Endothelial cell of umbilical vein (primary cell): ENCODE measurements around the gene GNAZ. TPM values are rescaled to one million over a fixed set of nuclear protein-coding genes. Genes with fewer than 3 reads are reported as not detected.

Source experiments
- BruUV-seq: library from RNA; stranded (reverse); fragments of 400-500 nt; replicated peaks from 2 replicates; lab custom pipeline; 2021; lab: Mats Ljungman, UMichigan
- CTCF ChIA-PET: fragments of 300-600, 350-600 bp; sonication (Branson Sonifier 250); formaldehyde crosslinking; loops from one replicate; lab custom pipeline; 2021; ENCODE audit warnings: antibody characterized with exemption, inconsistent platforms; lab: Charles Lee
- POLR2A ChIA-PET: fragments of 300-600, 350-600 bp; sonication (Branson Sonifier 250); formaldehyde crosslinking; loops from one replicate; lab custom pipeline; 2021; ENCODE audit warnings: antibody characterized with exemption, inconsistent platforms; lab: Charles Lee
- DNase-seq: peaks from one replicate; pipeline ENCODE4 v3.0.0-alpha.2; 2011; ENCODE audit warnings: low read depth, low spot score
- FAIRE-seq: peaks from 2 replicates; lab custom pipeline; 2011; peaks lifted over from hg19 to GRCh38; lab: Jason Lieb, UNC
- H2AFZ ChIP-seq: 2 replicates; pipeline ENCODE4 v1.6.0; 2012; ENCODE audit warnings: low read depth, low read length, control low read depth, inconsistent platforms
- H3K27ac ChIP-seq: 2 replicates; pipeline ENCODE4 v1.5.1; 2011; ENCODE audit warnings: low read depth, mild to moderate bottlenecking, control low read depth, low read length, moderate library complexity; ENCODE audit not compliant: insufficient read depth
- H3K27me3 ChIP-seq, 2 experiments: 2 replicates each; pipeline versions ENCODE4 v1.6.0 to v1.6.1; 2011; ENCODE audit warnings: low read length in 2 of 2, mixed read lengths in 1 of 2; ENCODE audit not compliant: control insufficient read depth in 2 of 2, insufficient read depth in 2 of 2
- H3K36me3 ChIP-seq, 2 experiments: 2 replicates in 1 of 2; 3 replicates in 1 of 2; pipeline ENCODE4 v1.5.1; 2011; ENCODE audit warnings: low read length in 2 of 2, mild to moderate bottlenecking in 1 of 2, moderate library complexity in 1 of 2; ENCODE audit not compliant: control insufficient read depth in 2 of 2, insufficient read depth in 2 of 2; ENCODE audit errors: extremely low read depth in 1 of 2
- H3K4me1 ChIP-seq: 3 replicates; pipeline ENCODE4 v1.5.1; 2011; ENCODE audit warnings: mild to moderate bottlenecking, low read length; ENCODE audit not compliant: control insufficient read depth, insufficient read depth; ENCODE audit errors: extremely low read depth
- H3K4me2 ChIP-seq: 2 replicates; pipeline ENCODE4 v1.6.1; 2011; ENCODE audit warnings: low read length, control low read depth, mixed read lengths; ENCODE audit not compliant: insufficient read depth
- H3K4me3 ChIP-seq, 3 experiments: fragments of 200-600 bp in 1 of 3; sonication (generic), shearing (Covaris generic) in 1 of 3; replicated peaks in 1 of 3; 2 replicates each; pipeline ENCODE4 v1.5.1; 2011 to 2016; ENCODE audit warnings: control low read depth in 3 of 3, low read length in 3 of 3, mild to moderate bottlenecking in 2 of 3, inconsistent platforms in 1 of 3, low read depth in 1 of 3, moderate library complexity in 1 of 3; ENCODE audit not compliant: insufficient read depth in 1 of 3
- H3K79me2 ChIP-seq: 2 replicates; pipeline ENCODE4 v1.6.0; 2012; ENCODE audit warnings: low read length, inconsistent platforms; ENCODE audit not compliant: control insufficient read depth, insufficient read depth
- H3K9ac ChIP-seq: replicated peaks from 2 replicates; pipeline ENCODE3; 2011; ENCODE audit warnings: low read length, control low read depth; ENCODE audit not compliant: insufficient read depth; ENCODE audit errors: extremely low read depth
- H3K9me1 ChIP-seq: replicated peaks from 3 replicates; pipeline ENCODE4 v1.6.0; 2011; ENCODE audit warnings: mild to moderate bottlenecking, low read length; ENCODE audit not compliant: control insufficient read depth, insufficient read depth; ENCODE audit errors: extremely low read depth
- H3K9me3 ChIP-seq: replicated peaks from 2 replicates; pipeline ENCODE4 v1.5.1; 2012; ENCODE audit warnings: low read length, inconsistent platforms; ENCODE audit not compliant: control insufficient read depth, insufficient read depth
- H4K20me1 ChIP-seq: replicated peaks from 2 replicates; pipeline ENCODE3; 2011; ENCODE audit warnings: mild to moderate bottlenecking, low read length; ENCODE audit not compliant: control insufficient read depth, insufficient read depth; ENCODE audit errors: extremely low read depth
- EZH2 ChIP-seq: IDR thresholded peaks from 2 replicates; pipeline ENCODE4 v1.6.1; 2012; ENCODE audit warnings: borderline replicate concordance, low read depth, mild to moderate bottlenecking, moderate library complexity, low read length, inconsistent platforms; ENCODE audit not compliant: severe bottlenecking
- FOS ChIP-seq: IDR thresholded peaks from 2 replicates; pipeline ENCODE4 v1.6.1; 2011; ENCODE audit warnings: mild to moderate bottlenecking, low read length, moderate library complexity, borderline replicate concordance; ENCODE audit not compliant: insufficient read depth
- GATA2 ChIP-seq: IDR thresholded peaks from 2 replicates; pipeline ENCODE4 v1.7.0; 2011; ENCODE audit warnings: low read depth, mild to moderate bottlenecking, moderate library complexity, mixed read lengths, low read length; ENCODE audit not compliant: insufficient read length, insufficient read depth
- JUN ChIP-seq: IDR thresholded peaks from 2 replicates; pipeline ENCODE4 v1.6.1; 2011; ENCODE audit warnings: borderline replicate concordance, low read depth; ENCODE audit not compliant: insufficient read length, insufficient read depth
- MAX ChIP-seq: IDR thresholded peaks from 2 replicates; pipeline ENCODE4 v1.6.1; 2011; ENCODE audit not compliant: insufficient read depth, insufficient read length
- MYC ChIP-seq: IDR thresholded peaks from one replicate; pipeline ENCODE4 v1.6.1; 2011; ENCODE audit warnings: mild to moderate bottlenecking, low read depth, low read length
- POLR2A ChIP-seq: IDR thresholded peaks from 2 replicates; pipeline ENCODE4 v1.6.1; 2012; ENCODE audit warnings: low read depth, mild to moderate bottlenecking, control low read depth, low read length
- POLR2AphosphoS5 ChIP-seq: IDR thresholded peaks from 2 replicates; pipeline ENCODE4 v1.6.1; 2012; ENCODE audit warnings: low read depth, mild to moderate bottlenecking, control low read depth, low read length, moderate library complexity; ENCODE audit not compliant: insufficient read depth
- dilution Hi-C: fragments of 300-500 bp; cut with MboI; formaldehyde crosslinking; loops from one replicate; pipeline ENCODE4 v1.15.0; 2019; ENCODE audit warnings: low sequenced_read_pairs; ENCODE audit not compliant: extremely low pct_ligation_motif_present
- intact Hi-C: fragments of 100-400 bp; cut with micrococcal nuclease; formaldehyde crosslinking; loops from one replicate; pipeline ENCODE4 v1.10.0; 2022
- polyA plus RNA-seq, 4 experiments: library from polyadenylated mRNA; depleted of rRNA in 3 of 4; stranded (reverse) in 3 of 4; unstranded in 1 of 4; fragments of >200 nt; gene quantifications; 2 replicates each; pipeline versions ENCODE4 v1.2.1 to v1.2.3, GENCODE V29; 2011 to 2012; ENCODE audit warnings: missing spikeins in 1 of 4
- total RNA-seq: library from RNA; stranded (reverse); gene quantifications from 2 replicates; pipeline ENCODE4 v1.2.3, GENCODE V29; 2021
- TF ChIP-seq, protein P1 (sequence below), 2 donors: IDR thresholded peaks; 1 replicate in 1 of 2; 2 replicates in 1 of 2; pipeline ENCODE4 v1.5.1; 2011; ENCODE audit warnings: low read length in 2 of 2, mild to moderate bottlenecking in 2 of 2, moderate library complexity in 2 of 2, control low read depth in 1 of 2, inconsistent platforms in 1 of 2, low read depth in 1 of 2; ENCODE audit not compliant: insufficient read depth in 1 of 2; ENCODE audit errors: extremely low read depth in 1 of 2

Gene GNAZ
- total and polyA plus RNA-seq, 2 donors (not counting 3 experiments of a cell fraction or from before 2014, with no cell fraction given) = 0.44 to 0.86 TPM

DNA sequence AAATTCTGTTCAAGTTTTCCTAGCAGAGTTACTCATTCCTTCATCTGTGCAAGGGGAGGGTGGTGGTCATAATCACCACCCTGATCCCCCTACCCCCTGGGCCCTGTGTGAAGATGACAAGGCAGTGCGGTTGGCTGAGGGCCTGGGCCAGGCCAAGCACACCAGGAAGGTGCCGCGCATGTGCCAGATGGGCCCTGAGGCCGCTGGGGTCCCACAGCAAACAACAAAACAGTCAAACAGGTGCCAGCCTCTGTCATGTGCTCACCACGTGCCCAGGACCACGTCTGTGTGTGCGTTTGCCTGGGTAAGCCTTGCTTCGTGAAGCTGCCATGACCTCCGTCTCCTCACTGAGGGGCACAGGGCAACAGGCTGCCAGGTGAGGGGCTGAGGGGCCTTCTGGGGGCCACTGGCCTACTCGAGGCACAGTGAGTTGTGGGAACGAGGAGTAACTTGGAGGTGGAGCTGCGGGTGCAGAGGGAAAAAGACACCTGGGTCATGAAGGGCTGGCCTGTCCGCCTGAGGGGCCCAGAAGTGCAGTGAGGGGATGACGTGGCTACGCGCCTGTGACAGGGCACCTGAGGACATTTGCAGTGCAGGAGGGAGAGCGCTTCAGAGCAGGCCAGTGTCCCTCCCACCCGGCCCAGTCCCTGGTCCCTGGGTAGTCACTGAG lies 45.6 kb downstream of the GNAZ start:
- H2AFZ ChIP-seq = no peak overlapping the region
- no peak for FAIRE-seq
- no peaks in the 10 kb centered on the region for H3K9me1 ChIP-seq
- TF ChIP-seq, protein P1, sequence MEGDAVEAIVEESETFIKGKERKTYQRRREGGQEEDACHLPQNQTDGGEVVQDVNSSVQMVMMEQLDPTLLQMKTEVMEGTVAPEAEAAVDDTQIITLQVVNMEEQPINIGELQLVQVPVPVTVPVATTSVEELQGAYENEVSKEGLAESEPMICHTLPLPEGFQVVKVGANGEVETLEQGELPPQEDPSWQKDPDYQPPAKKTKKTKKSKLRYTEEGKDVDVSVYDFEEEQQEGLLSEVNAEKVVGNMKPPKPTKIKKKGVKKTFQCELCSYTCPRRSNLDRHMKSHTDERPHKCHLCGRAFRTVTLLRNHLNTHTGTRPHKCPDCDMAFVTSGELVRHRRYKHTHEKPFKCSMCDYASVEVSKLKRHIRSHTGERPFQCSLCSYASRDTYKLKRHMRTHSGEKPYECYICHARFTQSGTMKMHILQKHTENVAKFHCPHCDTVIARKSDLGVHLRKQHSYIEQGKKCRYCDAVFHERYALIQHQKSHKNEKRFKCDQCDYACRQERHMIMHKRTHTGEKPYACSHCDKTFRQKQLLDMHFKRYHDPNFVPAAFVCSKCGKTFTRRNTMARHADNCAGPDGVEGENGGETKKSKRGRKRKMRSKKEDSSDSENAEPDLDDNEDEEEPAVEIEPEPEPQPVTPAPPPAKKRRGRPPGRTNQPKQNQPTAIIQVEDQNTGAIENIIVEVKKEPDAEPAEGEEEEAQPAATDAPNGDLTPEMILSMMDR (IDR thresholded peaks at IDR 0.05; ENCODE audit: extremely low read depth in 1 of 2, insufficient read depth in 1 of 2, low read depth in 1 of 2, low read length in 2 of 2) = no peak
- no peak for TF ChIP-seq GATA2
- no peak for TF ChIP-seq MYC
- no peak for TF ChIP-seq POLR2AphosphoS5
- no peak for TF ChIP-seq POLR2A
- no peak for TF ChIP-seq FOS
- TF ChIP-seq EZH2 = no peak
- TF ChIP-seq MAX = no peak
- TF ChIP-seq JUN = no peak
- ChIA-PET POLR2A (no interaction called here), CTCF (interaction anchor here (1.0 to 2.5 kb wide), 3 partner anchors 12 to 267 kb away, joined by 3 to 7 read pairs (median 3); no protein-coding TSS in a partner anchor)
- H4K20me1 ChIP-seq = no peaks in the 10 kb centered on the region
- no TSS peak for BruUV-seq
- dilution Hi-C loops (no loop called here), intact Hi-C loops (no loop called here)
- no peaks in the 10 kb centered on the region for H3K36me3 ChIP-seq
- no peak overlapping the region for H3K9ac ChIP-seq
- no peaks in the 10 kb centered on the region for H3K4me1 ChIP-seq
- H3K4me2 ChIP-seq = no peak overlapping the region
- H3K9me3 ChIP-seq = no peaks in the 10 kb centered on the region
- H3K27me3 ChIP-seq = no peaks in the 10 kb centered on the region
- H3K79me2 ChIP-seq = no peaks in the 10 kb centered on the region
- no peak for DNase-seq
- H3K4me3 ChIP-seq = no peak overlapping the region
- no peak overlapping the region for H3K27ac ChIP-seq
